Islet precursor cell (in vitro differentiated cells): ENCODE data around the gene CRLF1.

Source experiments
- DNase-seq: peaks from one replicate; pipeline ENCODE4 v3.0.0-alpha.2; 2018

Gene CRLF1

GRCh38 chr19:18543814-18544475 is 62.7 kb downstream of the CRLF1 start:
- DNase-seq, result peak; percentile 89
